ENCODE results near the gene MSRB3. TPM values are rescaled to one million over a fixed set of nuclear protein-coding genes. Genes with fewer than 3 reads are reported as not detected.

Gene MSRB3
- total RNA-seq, 3 donors from 2014 or later, result 8.1 to 154 (median 18.3) TPM

DNA sequence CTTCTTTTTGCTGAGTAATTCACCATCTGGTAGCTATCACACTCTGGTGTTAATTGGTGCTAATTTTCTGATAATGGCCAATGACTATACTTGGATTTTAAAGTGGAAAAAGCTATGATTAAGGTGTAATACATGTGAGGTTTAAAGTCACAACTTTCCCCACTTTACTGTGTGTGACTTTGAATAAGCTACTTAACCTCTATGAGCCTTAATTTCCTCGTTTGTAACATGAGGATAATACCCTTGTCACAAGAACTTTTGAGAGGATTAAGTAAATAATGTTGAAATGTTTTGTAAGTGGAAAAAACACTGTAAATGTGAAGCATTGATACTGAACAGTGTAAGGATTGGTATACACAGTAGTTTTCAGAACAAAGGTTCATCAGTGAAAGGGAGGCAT, 65.3 kb downstream of the MSRB3 start:
- DNase-seq, result no peak
- TF ChIP-seq, protein P1, sequence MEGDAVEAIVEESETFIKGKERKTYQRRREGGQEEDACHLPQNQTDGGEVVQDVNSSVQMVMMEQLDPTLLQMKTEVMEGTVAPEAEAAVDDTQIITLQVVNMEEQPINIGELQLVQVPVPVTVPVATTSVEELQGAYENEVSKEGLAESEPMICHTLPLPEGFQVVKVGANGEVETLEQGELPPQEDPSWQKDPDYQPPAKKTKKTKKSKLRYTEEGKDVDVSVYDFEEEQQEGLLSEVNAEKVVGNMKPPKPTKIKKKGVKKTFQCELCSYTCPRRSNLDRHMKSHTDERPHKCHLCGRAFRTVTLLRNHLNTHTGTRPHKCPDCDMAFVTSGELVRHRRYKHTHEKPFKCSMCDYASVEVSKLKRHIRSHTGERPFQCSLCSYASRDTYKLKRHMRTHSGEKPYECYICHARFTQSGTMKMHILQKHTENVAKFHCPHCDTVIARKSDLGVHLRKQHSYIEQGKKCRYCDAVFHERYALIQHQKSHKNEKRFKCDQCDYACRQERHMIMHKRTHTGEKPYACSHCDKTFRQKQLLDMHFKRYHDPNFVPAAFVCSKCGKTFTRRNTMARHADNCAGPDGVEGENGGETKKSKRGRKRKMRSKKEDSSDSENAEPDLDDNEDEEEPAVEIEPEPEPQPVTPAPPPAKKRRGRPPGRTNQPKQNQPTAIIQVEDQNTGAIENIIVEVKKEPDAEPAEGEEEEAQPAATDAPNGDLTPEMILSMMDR (IDR thresholded peaks at IDR 0.05), result no peak
- Histone ChIP-seq H3K4me3 (no peak overlapping the region), H3K9me3 (no peaks in the 10 kb centered on the region), H3K36me3 (ENCODE audit: low read depth) (no peaks in the 10 kb centered on the region), H3K4me1 (ENCODE audit: low read depth) (no peaks in the 10 kb centered on the region)
- intact Hi-C loops (cut with DNase I, micrococcal nuclease), result no loop called here
- ATAC-seq, result no peak

DNA sequence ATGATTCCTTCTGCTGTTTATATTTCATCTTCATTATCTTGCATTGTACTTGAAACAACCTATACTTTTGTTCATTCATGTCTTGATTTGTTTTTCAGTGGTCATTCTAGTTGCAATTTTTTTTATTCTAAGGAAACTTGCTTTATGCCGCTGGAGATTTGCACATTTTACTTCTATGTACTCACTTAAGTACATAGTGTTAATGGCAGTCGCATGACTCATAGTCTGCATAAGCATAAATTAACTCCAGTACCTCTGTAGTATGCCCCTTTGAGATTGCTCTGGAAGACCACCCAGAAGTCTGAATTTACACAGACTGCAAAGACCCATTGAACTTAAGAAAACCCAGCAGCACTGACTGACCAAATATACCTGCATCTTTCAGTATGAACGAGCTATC, 77.0 kb downstream of the MSRB3 start:
- no peak for ATAC-seq
- intact Hi-C loops (cut with DNase I, micrococcal nuclease), result no loop called here
- no peaks in the 10 kb centered on the region for H3K9me3 ChIP-seq
- no peak for DNase-seq
- H3K4me3 ChIP-seq, result no peak overlapping the region
- TF ChIP-seq, protein P1 (IDR thresholded peaks at IDR 0.05), result no peak
- no peaks in the 10 kb centered on the region for H3K36me3 ChIP-seq (ENCODE audit: low read depth)
- no peaks in the 10 kb centered on the region for H3K4me1 ChIP-seq (ENCODE audit: low read depth)

DNA sequence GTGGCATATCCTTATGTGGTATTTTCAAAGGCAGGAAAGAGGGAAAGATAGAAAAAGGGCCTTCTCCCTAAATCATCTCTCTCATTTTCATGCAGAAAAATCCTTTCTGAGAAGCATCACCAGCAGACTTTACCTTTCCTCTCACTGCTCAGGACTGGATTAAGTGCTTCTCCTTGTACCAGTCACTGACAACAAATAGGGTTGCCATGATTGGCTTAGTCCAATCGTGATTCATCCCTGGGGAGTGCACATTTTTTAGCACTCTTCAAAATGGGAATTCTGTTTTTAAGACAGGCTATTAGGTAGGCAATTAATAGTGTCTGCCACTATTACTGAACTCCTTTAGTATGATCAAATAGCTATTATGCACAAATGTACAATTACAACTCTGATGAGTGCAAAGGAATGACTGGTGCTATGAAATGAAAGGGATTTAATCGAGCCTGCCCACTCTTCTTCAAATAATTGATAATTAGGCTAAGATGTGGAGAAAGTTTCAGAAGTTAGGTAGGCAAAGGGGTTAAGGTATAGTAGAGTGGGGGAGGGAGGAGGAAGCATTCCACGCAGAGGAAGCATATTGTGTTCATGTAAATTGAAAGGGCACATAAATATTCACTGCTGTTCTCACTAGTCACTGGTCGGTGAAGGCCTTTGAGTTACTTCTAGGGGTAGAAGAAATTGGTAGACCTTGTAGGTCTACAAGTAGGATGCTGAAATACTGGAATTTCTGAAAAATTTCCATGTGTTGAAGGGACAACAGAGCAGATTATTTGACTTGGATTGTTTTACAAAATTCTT, 84.0 kb downstream of the MSRB3 start:
- DNase-seq, result no peak
- no peak for ATAC-seq
- TF ChIP-seq, protein P1 (IDR thresholded peaks at IDR 0.05), result no peak
- no peak overlapping the region for H3K4me3 ChIP-seq
- H3K4me1 ChIP-seq (ENCODE audit: low read depth), result no peaks in the 10 kb centered on the region
- no peaks in the 10 kb centered on the region for H3K9me3 ChIP-seq
- H3K36me3 ChIP-seq (ENCODE audit: low read depth), result no peaks in the 10 kb centered on the region
- intact Hi-C loops (cut with DNase I, micrococcal nuclease), result no loop called here

DNA sequence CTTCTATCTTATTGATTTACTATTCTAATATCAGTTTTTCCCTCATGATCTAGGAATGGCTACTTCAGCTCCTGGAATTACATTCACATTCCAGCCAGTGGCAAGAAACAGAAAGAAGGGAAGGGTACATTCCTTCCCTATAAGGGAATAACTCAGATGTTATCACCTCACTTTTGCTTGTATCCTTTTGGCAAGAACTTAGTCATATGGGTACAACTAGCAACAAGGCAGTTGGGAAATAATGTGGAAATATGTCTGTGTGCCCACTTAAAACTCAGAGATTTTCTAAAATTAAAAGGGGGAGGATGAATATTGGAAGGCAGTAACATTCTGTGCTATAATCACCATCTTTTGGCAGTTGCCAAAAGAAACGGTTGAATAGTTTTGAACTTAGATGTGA, 85.6 kb downstream of the MSRB3 start:
- DNase-seq (no peak), ATAC-seq (no peak)
- no peaks in the 10 kb centered on the region for H3K9me3 ChIP-seq
- TF ChIP-seq, protein P1 (IDR thresholded peaks at IDR 0.05), result no peak
- no peaks in the 10 kb centered on the region for H3K4me1 ChIP-seq (ENCODE audit: low read depth)
- H3K36me3 ChIP-seq (ENCODE audit: low read depth), result no peaks in the 10 kb centered on the region
- no peak overlapping the region for H3K4me3 ChIP-seq
- intact Hi-C loops (cut with DNase I, micrococcal nuclease), result no loop called here

DNA sequence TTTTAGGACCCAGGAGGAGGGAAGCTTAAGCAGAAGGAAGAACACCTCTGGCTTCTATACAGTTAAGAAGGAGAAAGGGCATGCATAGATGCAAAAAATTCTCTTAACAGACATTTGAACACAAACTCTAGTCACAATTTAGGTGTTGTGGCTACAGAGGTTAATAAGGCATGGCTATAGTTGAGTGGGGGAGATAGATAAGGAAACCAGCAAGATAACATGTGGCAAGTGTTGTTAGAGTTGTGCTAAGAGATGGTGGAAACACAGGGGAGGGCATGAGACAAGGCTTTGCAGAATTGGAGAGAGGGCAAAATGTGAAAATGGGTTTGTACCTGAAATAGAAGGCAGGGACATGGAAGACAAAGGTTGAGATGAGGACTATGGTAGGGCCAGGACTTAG, 88.9 kb downstream of the MSRB3 start:
- Histone ChIP-seq H3K36me3 (ENCODE audit: low read depth) (no peaks in the 10 kb centered on the region), H3K9me3 (no peaks in the 10 kb centered on the region), H3K4me3 (no peak overlapping the region), H3K4me1 (ENCODE audit: low read depth) (no peaks in the 10 kb centered on the region)
- intact Hi-C loops (cut with DNase I, micrococcal nuclease), result no loop called here
- no peak for ATAC-seq
- TF ChIP-seq, protein P1 (IDR thresholded peaks at IDR 0.05), result no peak
- no peak for DNase-seq
